Hepatocyte (in vitro differentiated cells): Measurements from ENCODE around the gene AGXT2.

Source experiments
- CTCF ChIP-seq: fragments of 200-600 bp; sonication (generic); IDR thresholded peaks from 2 replicates; pipeline ENCODE4 v1.5.1; 2016; ENCODE audit warnings: antibody characterized with exemption, mild to moderate bottlenecking; ENCODE audit not compliant: poor library complexity
- EZH2 ChIP-seq: fragments of 200-600 bp; sonication (generic); IDR thresholded peaks from 2 replicates; pipeline ENCODE4 v1.6.1; 2016; ENCODE audit warnings: antibody characterized with exemption, mild to moderate bottlenecking, borderline replicate concordance
- EZH2phosphoT487 ChIP-seq: fragments of 200-600 bp; sonication (generic); IDR thresholded peaks from one replicate; pipeline ENCODE4 v1.6.1; 2018; ENCODE audit warnings: antibody characterized with exemption, mild to moderate bottlenecking, low read depth, moderate library complexity; ENCODE audit not compliant: unreplicated experiment, severe bottlenecking

DNA sequence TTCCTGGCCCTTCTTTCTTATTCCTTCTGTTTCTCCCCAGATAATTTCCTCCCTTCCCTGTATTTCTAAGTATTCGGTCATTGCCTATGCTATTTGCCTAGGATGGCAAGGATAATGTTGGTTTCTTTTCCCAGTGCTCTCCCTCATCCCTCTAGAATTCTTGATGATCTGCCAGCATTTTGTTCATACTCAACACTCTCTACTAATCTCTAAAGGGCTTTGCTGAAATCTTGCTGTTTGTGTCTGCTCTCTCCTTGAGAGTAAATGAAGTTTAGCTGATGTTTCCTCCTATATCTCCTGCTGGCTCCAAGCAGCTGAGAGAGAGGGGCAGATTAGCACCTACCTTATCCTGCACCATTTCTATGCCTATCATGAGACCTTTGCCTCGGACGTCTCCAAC, 38.1 kb downstream of the AGXT2 start:
- TF ChIP-seq CTCF (no peak), EZH2 (no peak), EZH2phosphoT487 (no peak)
